SW 1271 (cell line): ENCODE results near the gene CHAF1A.

ENCODE experiments used
- DNase-seq, 2 experiments: peaks; one replicate each; lab custom pipeline; 2025; lab: John Stamatoyannopoulos, UW

The CHAF1A gene, protein sequence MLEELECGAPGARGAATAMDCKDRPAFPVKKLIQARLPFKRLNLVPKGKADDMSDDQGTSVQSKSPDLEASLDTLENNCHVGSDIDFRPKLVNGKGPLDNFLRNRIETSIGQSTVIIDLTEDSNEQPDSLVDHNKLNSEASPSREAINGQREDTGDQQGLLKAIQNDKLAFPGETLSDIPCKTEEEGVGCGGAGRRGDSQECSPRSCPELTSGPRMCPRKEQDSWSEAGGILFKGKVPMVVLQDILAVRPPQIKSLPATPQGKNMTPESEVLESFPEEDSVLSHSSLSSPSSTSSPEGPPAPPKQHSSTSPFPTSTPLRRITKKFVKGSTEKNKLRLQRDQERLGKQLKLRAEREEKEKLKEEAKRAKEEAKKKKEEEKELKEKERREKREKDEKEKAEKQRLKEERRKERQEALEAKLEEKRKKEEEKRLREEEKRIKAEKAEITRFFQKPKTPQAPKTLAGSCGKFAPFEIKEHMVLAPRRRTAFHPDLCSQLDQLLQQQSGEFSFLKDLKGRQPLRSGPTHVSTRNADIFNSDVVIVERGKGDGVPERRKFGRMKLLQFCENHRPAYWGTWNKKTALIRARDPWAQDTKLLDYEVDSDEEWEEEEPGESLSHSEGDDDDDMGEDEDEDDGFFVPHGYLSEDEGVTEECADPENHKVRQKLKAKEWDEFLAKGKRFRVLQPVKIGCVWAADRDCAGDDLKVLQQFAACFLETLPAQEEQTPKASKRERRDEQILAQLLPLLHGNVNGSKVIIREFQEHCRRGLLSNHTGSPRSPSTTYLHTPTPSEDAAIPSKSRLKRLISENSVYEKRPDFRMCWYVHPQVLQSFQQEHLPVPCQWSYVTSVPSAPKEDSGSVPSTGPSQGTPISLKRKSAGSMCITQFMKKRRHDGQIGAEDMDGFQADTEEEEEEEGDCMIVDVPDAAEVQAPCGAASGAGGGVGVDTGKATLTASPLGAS

DNA sequence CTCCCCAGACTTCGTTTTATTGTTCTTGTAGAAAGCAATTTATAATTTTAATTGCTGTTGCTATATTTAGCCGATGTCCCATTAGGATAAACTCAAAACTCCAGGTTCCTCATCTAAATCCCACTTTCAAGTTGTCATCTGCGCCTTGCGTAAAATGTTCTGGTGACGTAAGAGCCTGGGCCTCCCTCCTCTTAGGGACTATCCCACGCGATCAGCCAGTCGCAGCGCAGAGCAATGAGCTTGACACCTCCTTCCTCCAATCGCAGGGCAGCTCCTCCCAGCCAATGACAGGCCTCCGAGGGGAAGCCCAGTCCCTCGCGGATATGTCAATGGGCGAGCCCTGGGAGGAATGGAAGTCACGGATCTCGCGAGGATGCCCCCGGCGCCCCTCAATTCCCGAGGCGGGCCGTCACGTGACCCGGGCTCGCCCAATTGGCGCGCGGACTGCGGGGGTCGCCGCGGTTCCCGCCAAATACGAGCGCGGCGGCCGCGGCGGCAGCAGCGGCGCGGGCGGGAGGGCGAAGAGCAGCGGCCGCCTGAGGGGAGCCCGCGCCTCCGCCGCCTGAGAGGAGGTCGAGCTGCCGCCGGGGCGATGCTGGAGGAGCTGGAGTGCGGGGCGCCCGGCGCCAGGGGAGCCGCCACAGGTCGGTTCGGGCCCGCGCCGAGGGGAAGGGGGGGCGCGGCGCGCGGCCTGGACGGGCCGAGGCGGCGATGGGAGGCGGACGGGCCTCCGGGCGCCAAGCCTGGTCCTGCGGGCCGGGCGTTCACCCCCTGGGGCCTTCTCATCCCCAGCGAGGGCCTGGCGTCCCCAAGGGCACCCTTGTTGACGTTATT, at the start of gene CHAF1A:
Gene CHAF1A (plus strand): TSS at position 470 of the 834 bp plus-strand sequence. CDS start 123 bp downstream, at position 593.
- DNase-seq = peak; percentile 99

DNA sequence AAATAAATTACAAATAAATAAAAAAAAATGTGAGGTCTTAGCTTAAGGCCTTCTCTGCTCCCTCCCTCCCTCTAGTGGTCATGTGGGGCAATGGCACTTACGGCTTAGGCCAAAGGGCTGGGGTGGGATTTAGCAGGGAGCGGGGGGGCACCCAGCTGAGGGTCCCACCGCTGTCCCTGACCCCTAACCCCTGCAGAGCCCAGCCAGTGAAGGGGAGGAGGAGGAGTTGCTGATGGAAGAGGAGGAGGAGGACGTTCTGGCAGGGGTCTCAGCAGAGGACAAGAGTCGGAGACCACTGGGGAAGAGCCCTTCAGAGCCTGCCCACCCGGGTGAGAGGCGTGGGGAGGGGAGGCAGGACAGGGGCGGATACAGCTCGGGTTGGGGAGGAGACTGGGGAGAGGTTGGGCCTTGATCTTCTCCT, 49.7 kb upstream of the CHAF1A start:
- peak; percentile 31 to 72 for DNase-seq

DNA sequence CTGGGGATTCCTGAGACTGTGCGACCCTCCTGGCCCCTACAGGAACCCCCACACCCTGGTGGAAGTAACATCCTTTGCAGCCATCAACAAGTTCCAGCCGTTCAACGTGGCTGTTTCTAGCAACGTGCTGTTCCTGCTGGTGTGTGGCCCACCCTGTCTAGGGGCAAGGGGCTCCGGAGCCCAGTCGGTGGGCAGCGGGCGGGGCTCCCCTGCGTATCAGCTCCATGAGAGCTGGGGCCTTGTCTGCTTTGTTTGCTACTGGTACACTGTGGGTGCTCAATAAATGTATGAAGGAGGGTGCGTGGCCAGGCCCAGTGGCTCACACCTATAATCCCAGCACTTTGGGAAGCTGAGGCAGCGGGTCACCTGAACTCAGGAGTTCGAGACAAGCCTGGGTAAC, 48.2 kb upstream of the CHAF1A start:
- DNase-seq = no peak

DNA sequence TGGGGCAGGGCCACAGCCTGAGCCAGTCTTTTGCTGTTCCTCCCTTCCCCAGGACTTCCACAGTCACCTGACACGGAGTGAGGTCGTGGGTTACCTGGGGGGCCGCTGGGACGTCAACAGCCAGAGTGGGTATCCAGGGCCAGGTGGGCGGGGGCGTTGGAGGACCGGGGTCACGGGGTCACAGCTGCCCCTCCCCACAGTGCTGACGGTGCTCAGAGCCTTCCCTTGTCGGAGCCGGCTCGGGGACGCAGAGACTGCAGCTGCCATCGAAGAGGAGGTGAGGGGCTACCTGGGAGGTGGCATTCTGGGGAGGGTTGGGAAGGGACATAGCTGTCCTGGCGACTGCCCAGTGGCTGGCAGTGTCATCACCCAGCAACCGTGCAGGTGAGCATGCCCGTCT, 47.5 kb upstream of the CHAF1A start:
- no peak for DNase-seq

DNA sequence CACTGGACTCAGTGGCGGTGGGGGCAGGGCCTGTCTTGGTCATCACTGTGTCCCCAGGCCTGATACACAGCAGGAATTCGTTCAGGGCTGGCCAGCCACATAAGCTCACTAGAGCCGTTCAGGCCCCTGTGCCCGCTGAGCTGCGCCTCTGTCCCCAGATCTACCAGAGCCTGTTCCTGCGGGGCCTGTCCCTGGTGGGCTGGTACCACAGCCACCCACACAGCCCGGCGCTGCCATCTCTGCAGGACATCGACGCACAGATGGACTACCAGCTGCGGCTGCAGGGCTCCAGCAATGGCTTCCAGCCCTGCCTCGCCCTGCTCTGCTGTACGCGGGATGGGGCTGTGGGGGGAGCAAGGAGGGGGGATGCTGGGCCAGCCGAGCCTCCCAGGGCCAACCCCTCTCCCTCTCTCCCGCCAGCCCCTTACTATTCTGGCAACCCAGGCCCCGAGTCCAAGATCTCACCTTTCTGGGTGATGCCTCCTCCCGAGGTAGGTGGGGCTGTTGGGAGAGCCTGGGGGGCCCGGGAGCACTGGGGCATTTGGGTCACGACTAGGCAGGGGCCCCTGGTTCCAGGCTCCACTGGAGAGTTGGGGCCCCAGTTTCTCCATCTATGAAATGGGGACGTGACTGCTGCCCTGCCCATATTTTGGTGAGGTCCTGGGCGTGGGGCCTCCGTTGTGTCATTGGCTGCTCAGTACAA, 45.2 kb upstream of the CHAF1A start:
- DNase-seq = no peak

DNA sequence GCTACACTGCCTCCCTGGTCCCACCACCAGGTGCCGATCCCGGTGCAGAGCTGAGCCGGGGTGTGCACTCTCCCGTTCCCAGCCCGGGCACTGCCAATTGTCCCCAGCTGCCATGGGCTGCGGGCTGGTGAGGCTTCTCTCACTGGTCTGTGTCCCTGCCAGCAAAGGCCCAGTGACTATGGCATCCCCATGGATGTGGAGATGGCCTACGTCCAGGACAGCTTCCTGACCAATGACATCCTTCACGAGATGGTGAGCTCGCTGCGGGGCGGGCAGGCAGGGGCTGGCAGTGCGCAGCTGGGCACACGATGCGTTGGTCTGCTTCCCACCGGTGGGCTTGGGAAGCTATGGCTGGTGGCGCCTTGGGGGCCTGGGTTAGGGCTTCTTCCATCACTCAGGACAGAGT, 44.5 kb upstream of the CHAF1A start:
- DNase-seq = no peak

DNA sequence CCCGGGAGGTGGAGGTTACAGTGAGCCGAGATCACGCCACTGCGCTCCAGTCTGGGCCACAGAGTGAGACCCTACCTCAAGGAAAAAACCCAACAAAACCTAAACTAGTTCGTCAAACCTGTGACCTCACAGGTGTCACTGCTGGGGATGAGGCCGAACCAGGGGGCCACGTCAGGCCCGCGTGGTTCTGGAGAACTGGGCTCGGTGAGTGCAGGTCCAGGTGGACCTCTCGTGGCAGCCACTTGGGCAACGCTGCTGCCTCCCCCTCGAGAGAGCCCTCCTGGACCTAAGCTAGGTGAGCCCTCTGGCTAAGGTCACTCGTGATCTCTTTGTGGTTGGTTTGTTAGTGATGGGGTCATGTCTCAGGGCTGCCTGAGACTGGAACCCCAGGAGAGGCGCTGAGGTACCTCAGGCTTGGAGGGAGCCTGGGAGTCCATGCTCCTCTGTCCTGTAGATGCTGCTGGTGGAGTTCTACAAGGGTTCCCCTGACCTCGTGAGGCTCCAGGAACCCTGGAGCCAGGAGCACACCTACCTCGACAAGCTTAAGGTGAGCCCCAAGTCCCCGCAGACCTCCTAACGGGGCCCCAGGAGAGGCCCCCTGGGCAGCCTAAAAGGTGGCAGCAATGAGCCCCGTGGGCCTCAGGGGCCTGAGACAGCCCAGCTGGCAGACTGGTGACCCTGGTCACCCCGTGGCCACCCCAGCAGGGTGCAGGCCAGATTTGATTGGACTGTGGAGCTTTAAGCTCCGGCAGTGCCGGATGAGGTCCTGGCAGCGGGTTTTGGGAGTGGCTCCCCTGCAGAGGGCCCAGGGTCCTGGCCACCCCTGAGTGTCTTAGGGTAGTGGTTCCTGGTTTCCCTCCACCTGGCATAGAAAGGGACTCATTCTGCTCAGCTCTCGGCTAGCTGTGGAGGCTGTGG, 43.5 kb upstream of the CHAF1A start:
- no peak for DNase-seq

DNA sequence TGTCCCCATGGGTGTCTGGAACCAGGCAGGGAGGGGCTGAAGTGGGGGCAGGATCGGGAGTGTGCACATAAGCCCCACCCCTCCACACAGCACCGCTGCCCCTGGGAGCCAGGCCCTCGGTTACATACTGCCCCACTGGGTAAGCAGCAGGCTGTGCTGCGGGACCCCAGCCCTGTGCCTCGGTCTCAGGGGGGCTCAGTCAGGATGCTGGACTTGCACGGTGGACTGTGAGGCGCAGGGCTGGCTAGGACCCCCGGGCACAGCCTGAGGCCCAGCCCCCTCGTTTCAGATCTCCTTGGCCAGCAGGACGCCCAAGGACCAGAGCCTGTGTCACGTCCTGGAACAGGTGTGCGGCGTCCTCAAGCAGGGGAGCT, 42.8 kb upstream of the CHAF1A start:
- DNase-seq = no peak

DNA sequence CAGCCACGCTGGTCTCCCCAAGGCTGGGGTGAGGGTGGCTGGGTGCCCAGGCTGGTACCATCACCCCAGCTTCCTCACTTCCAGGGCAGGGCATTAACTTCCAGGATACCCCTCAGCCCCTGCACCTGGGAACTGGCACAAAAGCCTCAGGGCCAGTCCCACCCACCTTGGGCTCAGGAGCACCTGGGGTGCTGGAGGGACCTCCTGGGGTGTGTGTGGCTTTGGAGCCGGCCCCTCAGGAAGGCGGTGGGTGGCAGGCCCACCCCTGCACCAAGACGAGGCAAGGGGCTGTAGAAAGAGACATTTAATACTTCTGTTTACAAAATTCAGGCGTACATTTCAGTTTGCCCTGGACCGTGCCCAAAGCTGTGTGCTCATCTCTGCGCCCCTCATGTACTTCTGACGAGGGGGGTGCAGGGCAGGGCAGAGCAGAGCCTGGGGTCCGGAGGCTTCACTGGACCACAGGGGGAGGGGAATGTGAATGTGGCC, 42.3 kb upstream of the CHAF1A start:
- DNase-seq = no peak

DNA sequence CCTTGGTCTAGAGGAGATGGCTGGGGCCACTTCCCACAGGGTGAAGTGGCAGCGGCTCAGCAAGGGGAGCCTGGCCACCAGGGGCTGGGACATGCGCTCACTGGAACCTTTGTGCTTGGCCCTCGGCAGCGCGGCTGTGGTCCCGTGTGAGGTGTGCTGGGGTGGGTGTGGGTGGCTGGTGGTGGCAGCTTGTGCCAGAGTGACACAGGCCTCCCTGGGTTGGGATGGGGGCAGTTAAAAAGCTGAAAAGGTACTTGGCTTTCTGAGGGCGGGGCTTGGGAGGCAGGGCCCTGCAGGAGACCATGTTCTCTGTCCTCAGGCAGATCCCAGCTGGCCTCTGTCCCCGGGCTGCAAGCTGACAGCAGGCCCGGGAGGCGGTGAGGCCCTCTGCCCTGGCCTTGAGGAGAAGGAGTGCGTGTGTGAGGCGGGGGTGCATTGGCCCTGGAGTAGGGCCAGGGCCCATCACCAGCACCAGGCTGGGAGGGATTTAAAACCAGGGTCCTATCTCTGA, 41.7 kb upstream of the CHAF1A start:
- DNase-seq = no peak

DNA sequence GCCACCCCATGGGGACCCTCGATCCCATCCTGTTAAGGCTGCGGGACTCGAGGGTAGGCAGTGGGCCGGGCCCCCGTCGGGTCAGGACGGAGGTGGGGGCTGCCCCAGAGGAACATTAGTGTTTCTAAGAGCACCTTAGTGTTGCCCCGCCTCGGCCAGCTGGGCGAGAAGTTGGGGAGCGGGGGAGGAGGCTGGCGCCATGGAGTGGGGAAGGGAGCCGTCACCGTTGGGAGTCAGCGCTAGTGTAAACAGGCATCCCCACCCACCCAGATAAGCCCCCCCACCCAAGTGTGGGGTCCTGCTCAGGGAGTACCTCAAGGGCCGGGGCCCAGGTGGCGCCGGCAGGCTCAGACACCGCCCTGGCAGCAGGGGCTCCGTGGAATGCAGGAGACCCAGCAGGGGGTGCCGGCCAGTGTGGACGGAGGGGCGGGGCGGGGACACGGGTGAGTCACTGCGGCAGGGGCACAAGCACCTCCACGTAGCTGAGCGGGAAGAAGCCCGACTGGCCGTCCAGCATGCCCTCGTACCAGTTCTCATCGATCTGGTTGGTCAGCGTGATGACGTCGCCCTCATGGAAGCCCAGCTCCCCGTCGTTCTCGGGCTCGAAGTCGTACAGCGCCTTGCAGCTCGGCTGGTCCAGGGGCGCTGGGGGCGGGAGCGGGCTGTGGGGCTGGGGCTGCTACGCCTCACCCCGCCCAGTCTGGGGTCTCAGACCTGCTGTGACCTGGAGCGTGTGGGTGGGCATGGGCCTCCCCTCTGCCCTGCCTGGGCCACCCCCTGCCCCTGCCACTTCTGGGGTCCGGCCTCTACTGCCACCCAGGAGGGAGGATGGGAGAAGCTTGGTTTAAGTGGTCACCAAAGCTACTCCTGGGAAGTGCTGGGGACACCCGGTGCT, 41.0 kb upstream of the CHAF1A start:
- DNase-seq = no peak

DNA sequence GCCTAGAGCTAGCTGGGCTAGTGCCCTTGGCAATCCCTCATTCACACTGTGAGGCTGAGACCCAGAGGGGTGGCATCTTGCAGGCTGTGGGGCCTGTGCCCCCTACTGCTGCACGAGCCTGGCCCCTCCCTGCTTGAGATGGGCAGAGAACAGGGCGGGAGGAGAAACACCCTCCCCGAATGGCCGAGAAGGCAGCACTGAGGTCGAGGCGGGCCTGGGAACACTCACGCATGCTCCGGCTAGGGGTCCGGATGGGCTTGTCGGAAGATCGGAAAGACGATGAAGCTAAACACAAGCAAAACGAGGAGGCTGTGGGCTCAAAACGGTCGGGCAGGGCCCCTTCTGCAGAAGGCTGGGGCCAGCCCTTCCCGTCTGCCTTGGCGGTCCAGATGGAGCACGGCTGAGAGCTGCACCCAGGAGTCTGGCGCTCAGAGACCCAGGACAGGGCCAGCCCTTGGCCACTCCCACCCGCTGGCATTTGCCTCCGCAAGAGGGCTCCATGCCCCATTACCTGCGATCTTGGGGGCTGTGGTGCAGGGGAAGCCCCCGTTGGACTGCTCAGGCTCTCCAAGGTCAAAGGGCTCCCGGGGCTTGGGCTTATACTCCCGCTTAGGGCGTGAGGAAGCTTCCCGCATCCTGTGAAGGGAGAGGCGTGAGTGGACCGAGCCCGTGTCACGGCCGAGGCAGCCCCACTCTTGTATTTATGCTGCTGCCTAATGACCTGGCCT, 40.2 kb upstream of the CHAF1A start:
- no peak for DNase-seq

DNA sequence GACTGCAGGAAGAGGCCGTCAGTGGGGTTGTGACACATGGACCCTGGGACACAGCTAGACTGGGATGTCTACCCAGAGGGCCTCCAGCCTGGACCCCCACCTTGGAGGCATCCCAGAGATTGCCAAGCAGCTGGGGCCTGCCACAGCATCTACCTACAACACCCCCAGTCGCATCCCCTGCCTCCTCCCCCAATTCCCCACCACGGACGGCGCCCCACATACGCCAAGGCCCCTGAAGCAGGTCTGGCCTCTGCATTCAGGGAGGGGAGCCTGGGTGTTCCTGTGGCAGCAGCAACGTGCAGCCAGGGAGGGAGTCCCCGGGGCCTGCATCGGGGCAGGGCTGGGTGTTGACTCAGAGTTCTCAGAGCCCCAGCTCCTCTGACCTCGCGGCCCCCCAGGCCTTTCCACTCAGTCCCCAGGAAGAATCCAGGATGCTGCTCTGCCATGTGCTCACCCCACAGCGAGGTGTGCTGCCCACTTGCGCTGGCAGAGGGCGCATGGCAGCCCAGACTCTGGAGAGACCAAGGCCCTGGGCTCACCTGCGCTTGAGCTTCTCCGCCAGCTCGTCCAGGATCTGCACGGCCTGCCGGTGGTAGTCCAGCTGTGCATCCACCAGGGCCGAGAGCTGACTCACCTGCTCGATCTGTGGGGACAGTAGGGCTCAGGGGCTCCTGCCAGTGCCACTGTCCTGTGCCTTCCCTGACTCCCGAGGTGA, 39.5 kb upstream of the CHAF1A start:
- DNase-seq = no peak

DNA sequence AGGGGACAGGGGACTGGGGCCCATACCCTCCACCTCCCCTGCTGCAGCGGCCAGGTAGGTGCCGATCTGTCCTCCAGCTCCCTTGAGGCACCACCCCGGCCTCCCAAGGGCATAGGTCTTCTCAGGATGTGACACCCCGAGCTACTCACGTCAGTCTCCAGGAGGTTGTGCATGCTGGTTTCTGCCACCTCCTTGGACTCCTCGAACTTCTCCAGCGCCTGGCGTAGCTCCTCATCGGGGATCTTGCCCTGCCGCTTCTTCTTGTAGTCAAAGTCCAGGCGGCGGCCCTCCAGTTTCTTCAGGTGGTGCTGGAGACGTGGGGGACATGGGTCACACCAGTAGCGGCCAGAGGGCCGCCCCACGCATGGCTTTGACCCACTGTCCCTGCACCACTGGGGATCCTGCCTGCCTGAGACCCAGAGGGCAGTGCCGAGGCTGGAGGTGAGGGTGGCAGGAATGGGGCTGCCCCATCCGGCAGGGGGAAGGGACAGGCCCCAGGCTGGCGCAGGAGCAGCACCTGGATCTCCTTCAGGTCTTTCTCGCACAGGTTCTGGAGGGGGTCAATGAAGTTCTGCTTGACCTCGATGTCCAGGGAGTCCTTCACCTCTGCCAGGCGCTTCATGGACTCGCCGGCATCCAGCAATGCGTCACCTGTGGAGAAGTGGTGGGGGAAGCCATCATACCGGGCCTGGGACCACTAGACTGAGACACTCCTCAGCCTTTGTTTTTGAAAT, 38.7 kb upstream of the CHAF1A start:
- no peak for DNase-seq

DNA sequence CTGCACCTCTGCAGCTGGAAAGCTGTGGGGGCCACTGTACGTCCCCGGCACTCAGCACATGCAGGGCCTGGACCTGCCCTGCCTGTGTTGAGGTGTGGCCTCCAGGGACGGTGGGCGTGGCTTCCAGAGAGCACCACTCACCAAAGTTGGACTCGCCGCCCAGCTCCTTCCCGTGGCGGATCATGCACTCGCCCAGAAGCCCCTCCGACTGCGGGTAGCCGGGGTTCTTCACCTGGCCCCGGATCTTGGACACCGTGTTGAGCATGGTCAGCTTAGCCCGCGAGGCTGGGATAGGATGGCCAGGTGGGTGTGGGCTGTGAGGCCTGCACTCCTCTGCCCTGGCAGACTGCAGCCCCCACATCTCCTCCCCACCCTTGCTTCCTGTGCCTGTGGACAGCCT, 37.1 kb upstream of the CHAF1A start:
- no peak for DNase-seq

DNA sequence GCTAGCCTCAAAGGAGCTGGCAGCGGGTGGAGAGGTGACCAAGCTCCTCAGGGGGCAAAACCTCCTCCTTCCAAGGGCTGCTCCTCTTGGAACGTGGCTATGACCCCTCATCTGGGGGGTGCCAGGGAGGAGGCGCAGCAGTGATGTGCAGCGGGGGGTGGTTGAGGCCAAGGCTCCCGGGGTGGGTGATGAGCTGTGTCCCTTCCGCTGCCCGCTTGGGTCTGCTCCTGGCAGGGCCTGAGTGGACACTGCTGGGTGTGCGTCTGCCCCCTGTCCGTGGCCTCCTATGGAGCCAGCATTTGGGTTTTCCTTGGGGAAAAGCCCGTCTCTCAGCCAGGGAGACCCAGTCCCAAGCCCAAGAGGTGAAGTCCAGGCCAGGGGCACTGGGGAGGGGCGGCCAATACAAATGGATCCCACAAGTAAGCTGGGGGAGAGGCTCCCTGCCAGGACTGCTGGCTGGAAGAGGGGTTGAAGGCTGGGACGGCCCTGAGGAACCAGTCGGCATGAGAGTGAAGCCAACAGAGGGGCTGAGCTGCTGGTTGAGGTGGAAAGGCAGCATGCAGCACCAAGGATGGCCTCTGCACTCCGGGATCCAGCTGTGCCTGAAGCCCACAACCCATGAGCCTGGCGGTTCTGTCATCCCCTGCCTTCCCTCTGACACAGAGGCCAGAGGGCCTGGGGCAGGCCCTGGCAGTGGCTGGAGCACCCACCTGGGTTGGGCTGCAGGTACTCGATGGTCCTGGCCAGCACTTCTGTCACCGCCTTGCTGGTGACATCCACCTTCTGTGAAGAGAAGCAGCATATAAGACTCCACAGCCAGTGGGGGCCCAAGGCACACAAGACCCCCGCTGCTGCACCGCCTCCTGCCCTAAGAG, 36.4 kb upstream of the CHAF1A start:
- DNase-seq = no peak
